ENCODE results near the gene IL9.
A peak's percentile ranks its signal among the peaks of the same experiment; 100 is the strongest.

The IL9 gene

DNA sequence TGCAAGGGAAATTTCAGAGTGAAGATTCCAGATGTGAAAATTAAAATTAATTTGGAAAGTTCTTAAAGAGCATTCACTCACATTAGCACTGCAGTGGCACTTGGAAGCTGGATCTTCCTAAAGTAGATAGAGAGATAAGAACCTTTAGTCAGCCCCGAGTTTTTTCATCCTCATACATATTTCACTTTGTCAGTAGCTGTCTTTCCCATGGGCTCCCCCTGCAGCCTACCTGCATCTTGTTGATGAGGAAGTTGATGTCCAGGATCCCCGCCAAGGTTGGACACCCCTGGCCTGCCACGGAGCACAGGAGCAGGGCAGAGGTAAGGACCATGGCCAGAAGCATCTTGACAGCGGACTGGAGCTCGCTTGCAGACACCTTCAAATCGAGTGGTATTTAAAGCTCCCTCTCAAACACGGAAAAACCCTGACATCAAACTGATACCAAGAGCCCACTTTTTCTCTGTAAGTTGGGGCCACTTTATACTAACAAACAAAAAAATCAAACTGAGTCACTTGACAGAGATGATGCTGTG is at the start of gene IL9:
TSS of gene IL9 (minus strand) at position 368 of the 533 bp plus-strand sequence. CDS start at position 343, 25 bp downstream.
- no peak for DNase-seq

DNA sequence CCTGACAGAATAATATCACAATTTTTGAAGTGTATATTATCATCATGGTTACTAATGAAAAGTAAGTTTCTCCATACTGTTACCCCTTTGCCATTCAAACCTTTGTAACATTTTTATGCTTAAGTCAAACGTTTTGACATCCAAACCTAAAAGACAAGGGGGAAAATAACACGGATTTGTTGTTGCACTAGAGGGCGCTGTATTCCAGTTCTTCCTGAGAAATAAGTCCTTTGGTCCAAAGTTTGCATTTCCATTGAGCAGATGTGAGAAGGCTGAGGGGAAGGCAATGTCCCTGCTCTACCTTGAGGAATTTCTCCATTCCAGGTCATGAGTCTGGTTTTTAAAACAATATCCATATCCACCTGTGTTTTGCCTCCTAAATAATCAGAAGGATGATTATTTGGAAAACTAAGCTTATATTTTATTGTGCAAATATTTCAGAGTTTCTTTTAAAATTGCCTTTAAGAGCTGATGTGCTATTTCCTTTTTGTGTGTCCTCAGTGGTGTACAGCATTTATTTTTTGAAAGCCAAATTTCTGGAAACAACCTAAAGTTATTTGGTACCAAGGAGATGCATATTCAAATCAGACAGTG is 49.4 kb upstream of the IL9 start:
- peak; percentile 51 for DNase-seq

DNA sequence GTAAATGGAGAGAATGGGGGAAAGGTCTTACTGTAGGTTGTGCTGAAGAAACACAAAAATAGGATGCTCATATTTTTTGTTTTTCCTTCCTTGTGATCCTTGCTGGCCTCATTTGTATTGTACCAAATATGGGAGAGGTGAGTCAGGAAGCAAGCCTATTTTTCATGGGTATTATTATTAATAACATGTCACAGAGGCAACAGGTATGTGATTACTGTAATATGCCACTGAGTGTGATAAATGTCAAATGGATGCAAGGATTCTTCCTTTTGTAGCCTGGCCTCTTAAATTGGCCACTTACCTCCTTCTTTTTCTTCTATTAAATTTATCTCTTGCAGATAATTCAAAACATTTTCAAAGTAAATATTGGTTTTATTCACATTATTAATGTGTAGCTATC is 48.9 kb upstream of the IL9 start:
- no peak for DNase-seq

DNA sequence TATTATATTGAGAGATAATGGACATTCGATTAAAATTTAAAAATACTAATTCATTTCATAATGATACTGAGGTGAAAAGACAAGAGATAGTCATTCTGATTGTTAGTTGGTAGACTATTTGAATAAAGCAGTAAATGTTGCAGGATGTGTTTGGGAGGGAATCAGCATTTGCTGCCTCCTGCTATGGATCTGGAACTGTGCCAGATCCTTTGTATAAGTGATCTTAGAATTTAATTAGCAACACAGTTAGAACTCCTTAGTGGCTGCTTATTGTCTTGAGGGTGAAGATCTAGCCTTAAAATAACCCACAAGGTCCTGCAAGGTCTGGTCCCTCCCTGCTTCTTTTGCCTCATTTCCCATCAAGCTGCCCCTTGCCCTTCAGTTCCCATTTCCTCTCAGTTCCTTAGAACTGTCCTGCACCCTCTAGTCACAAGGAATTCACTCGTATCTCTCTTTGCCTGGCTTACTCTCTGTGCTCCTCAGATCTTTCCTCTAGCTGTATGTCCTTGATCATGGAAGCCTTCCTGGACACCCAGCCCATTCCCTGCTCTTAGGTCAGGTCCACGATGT is 46.6 kb upstream of the IL9 start:
- no peak for DNase-seq

DNA sequence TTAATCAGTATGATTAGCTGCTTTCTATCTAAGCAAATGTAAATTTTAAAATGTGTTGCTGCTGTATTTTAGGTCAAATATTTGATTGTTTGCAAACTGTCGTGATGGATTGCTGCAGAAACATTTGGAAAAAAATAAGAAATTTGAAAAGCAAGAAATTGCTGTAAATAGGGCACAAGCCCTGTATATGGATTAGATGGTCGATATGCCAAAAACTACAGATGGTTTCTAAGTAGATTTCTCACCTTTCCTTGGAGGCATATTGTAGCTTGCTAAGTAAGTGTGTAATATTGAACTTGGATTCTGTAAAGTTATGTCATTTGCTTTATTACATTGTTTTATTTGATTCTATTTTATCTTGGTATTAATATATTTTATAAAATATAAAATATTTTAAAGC is 46.1 kb upstream of the IL9 start:
- DNase-seq, result no peak

DNA sequence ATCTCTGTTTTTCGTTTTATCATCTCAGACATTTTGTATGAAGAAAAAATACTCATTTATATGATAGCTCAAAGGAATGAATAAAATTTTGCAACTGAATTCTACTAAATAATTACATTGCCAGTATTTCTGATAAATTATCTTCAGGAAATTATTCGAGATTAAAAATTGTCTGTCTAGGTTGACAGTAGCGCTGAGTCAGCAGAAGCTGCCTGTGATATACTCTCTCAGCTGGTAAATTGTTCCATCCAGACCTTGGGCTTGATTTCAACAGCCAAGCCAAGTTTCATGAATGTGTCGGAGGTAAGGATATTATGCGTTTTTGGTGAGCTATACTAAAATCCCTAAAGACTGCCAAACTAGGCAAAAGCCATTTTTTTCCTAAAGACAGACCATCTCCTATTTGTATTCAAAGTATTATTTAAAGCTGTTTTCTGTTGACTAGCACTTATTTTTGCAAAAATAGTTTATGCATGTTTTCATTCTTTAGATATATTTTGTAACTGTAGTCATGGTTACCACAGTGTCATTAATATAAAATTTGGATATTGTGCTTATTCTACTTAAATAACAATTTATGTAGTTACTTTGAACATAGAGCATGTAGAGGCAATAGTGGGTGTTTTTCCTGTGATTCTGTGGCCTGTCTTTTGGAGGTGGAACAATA is 41.7 kb upstream of the IL9 start:
- DNase-seq, result no peak

DNA sequence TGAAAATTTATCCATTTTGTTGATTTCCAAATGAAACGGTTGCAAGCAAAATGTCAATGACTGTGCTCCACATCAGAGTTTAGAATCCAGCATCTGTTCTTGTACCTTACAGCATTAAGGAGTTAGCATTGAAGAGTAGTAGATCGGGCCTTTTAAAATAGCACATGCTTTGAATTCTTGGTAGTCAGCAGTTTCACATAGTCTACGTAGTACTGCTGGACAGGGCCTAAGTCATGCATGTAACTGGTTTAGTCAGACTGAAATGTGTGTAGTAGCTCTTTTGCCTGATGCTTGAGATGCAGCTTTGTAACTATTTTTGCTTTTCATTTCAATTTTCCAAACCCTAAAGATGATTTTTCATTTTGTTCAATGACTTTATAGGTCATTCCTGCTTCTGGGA is 39.3 kb upstream of the IL9 start:
- DNase-seq, result no peak

DNA sequence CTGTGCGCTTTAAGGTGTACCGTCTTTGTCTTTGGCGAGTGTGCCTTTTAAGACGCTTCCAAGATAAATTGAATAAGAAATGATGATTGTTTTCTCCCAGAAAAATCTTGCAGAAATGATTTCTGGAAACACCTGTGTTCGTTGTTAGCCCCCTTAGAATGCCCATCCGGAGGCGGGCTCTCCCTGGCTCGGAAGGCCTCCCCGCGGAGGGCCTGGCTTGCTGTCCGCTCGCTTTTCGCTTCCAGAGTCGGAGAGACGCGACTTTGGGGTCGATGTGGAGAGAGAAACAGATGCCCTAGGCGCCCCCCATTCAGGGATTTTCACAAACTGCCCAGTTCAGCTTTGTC is 35.3 kb upstream of the IL9 start:
- no peak for DNase-seq

DNA sequence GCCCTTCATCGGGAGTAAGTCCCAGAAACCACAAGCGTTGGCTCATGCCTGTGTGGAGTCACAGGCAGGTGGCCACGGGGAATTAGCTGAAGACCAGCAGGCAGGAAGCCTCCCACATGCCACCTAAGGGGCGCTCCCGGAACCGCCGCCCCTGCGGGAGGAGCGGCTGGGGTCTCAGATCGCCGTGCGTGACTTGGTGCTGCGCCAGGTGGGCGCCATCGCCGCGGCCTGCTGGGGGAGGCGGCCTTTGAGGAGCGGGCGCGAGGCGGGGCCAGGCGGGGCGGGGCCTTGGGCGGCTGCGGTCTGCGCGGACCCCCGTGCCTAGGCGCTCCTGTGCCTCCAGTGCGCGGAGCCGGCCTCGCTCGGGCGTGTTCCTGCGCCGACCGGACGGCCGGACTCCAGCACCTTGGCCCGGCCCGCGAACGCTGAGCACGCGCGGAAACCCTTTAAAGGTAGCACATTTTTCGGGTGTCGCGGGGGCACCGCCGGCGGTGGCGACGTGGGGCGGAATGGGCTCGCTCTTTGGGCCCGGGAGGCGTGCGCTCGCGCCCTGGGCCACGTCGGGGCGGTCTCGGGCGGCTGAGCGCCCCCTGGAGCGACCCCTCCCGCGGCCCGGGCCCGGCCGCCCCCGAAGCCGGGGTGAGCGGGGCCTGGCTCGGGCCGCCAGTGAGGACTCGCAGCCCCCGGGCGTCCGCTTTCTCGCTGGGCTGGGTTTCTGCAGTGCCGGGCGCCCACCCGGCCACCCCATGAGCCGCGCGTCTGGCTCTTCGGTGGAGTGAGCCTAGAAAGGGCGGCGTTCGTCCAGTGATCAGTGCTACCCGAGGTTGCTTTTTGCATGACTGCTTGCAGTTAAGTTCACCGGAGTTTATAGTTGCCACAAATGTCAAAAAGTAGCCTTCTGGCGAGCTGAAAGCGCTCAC is 34.6 kb upstream of the IL9 start:
- no peak for DNase-seq

DNA sequence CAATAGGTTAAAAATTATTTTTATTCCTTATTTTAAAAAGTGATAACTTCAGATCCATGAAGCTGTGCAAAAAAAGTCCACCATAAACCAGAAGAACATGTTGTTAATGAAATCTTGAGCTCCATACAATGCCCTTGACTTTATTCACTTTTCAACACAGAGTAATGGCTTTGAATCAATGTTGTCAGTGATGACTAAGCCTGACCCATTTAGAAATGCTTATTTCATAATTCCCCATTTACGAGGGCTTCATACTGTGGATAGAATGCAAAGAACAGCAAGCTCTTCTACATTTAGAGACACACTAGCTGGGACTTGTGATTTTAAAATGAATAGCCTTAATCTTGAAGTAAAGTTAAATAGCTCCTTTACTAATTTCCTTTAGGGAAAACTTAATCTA is 25.7 kb upstream of the IL9 start:
- DNase-seq, result no peak

DNA sequence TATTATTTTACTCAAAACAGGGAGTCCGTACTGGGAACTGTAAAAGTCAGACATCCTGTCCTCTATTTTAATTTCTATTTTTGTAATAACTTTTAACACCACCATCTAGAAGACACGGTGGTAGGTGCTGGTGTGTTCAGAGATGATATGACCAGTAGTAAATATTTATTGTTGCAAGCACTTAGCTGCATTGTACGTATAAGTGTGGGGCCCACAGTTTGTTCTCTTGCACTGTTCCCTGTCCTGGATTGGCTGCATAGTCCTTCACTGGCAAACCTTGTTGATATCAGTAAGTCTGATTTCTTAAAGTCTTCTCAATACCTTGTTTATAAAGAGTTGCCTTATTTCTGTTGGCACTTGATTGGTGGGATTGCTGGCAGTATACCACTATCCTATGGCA is 24.6 kb upstream of the IL9 start:
- no peak for DNase-seq

DNA sequence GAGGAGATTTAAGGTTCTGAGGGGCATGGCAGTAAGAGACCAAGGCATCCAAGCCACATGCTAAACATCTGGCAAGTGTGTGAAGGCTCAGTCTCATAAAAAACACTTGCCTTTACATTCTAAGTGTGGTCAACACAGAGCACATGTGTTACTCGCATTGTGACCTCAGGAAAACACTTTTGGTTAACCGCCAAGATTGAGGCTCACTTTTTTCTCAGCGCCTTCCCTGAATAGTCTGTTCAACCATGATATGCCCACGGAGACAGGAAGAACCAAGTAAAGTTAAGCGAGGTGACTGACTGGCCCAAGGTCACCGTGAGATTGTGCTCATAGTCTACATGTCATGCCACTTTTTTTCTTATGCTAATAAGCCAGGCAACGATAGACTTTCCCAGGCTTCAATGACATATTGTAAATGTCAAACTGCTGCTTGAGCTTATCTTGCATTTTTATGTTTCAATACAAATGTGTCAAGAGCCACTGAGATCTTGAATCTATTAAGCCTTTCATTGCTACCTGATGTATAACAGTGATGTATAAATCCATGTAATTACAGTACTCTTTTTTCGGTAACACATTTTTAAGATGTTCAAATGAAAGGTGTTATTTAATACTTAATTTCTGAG is 21.1 kb upstream of the IL9 start:
- DNase-seq, result peak; percentile 11

DNA sequence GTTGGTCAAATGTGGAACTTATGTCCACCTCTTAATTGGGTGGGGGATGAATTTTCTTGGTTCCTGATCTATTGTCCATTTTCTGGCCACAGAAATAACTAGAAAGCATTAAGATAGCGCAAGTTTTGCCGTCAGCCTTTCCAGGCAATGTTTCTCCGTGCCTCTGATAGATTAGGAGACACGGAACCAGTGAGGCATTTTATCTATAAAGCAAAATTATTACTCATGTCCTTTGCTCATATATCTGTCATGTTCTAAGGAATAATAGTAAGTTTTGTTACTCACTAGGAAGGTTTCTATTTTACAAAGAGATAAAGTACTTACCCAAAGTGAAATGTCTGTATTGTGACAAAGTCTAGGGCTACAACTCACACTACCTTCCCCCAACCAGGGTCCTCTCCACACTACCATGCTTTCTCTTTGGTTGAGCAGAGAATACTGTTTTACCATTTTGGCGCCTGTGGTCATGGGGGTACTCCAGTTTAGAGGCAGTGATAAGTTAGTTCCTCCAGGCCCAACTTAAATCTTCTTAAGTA is 19.9 kb upstream of the IL9 start:
- DNase-seq, result no peak

DNA sequence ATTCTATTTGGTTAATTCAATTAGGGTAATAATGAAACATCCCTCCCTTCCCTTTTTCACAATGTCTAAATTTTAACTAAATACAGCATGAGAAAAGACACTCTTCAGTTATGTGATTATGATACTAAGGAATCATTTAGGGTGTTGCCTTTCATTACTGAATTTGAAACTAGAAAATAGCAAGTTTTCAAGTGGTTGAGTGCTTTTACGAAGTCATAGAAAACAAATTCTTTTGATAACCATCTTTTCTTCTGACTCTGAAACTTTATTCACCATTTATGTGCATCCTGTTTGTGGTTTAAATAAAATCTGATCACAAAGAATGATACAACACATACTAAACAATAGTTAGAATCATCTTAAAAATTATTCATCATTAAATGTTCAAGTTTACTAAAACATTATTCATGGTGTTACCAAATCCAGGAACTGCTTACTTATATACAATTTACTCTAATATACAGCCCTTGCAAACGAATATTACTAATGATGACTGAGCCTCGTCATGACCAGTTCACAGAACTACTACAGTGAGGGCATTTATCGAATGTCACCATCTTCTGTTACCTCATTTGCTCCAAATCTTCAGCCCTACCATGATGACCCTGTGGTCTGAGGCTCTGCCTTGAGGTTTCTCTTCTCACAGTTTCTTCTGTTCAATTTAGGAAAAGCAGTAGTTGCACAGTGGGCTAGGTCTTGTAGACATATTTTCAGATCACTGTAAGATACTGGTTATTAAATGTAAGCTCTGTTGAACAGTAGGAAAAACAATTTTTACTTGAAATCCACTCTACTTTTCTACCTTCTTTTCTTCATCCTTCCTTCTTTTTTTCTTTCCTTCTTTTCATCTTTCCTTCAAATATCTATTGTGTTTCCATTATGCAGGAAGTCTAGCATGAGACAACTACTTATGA is 18.3 kb upstream of the IL9 start:
- DNase-seq, result no peak

DNA sequence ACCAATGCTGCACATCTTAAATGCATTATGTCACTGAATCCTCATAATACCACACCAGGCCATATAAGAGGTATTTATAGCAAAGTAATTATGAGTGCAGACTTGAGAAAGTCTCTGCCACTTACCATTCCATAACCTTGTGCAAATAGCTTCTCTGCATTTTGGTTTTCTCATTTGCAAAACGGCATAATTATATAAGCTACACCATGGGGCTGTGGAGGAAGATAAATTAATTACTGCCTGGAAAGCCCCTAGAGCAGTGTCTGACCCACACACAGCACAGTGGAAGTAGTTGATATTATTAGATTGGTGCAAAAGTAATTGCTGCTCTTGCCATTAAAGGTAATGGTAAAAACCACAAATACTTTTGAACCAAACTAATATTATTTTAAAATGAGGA is 9.5 kb upstream of the IL9 start:
- no peak for DNase-seq

DNA sequence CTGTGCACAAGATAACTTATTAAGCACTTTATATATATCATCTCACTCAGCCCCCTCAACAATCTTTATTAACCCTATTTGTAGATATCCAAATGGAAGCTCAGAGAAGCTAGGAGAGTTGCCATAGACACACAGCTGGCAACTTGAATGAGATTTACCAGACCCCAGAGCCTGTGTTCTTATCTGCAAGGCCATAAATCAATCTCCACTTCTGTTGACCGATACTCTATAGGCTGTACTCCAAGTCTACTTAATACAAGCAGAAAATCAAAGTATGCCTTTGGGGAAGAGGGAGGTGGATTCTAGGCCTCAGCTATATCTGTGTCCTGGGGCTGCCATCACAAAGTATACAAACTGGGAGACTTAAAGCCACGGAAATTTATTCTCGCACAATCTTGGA is 6.0 kb upstream of the IL9 start:
- DNase-seq, result no peak

DNA sequence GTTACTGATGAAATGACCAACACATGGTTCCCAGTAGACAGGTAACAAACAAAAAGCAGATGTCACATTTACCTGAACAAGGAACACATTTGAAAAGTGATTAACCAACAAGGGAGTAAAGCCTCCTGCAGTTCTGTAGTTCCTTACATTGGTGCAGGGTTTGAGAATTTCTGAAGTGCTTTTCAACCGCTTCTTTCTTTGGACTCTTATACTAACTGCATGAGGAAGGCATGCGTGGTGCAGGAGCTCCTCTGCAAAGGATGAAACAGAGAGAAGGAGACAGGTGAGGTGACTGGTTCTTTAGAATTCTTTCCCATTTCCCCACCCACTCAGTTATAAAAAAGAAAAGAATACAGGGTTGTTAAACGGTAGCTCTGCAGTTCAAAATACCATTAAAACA is 4.6 kb upstream of the IL9 start:
- no peak for DNase-seq

DNA sequence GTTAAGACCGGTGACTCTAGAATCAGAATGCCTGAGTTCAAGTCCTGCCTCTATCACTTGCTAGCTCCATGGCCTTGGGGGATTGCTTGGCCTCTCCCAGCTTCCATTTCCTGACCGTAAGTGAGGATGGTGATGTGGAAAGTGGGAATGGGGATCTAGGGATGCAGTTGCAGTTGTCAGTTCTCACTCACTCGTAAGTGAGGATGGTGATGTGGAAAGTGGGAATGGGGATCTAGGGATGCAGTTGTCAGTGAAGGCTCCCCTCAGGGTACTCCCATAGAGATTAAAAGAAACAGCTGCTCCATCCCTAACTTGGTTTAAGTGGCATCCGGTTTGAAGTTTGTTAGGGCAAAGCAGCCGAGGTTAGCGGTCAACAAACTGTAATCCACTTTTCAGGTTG is 3.0 kb upstream of the IL9 start:
- DNase-seq, result no peak

DNA sequence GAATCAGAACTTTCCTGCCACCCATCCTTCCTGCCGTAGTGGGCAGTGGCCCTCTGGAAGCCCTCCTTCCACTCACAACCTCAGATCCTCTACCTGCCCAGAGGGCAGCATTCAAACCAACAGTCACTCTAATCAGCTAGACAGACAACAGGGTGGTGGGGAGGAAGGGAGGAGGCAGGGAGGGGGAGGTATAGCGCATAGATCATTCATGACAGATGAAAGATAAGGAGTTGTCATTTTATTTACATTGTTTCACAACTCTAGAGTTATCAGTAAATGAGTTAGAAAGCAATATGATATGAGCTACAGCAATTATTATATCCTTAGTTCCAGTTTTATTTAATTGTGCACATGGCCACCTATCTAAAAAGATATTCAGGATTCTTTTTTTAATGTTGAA is 852 bp downstream of the IL9 start:
- DNase-seq, result no peak

DNA sequence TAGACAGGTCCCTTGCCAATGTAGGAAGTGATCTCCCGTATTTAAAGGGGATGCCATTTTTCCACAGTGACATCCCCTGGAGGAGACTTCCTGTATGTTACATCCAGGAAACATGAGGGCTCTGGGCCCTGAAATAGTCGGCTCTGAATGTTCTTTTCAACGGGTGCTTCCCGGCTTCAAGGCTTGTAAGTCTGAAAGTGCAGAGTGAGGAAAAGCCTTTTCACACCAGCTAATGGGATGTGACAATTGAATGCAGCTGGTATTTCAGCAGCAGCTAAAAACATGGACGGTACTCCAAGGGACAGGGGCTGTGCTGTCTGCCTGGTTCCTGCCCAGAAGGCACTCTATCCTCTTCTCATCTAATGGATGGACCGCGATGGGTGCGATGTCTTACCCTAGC is 1.4 kb downstream of the IL9 start:
- DNase-seq, result no peak

DNA sequence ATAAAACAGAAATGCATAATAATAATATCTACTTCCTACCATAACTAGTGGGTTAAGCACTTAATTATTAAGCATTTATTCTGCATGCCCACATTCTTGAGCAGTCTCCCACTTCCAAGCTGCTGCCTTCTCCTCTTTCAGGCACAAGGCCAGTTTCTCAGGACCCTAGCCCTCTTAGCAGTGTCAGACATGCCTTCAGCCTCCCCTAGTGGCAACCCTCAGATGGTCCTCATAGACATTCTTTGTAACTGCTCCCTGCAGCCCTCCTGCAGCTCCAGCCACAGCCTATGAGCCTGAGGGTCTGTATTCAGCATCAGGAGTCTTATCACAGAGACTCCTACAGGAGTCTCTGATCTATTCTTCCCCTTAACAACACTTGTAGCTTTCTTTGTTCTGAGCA is 3.9 kb downstream of the IL9 start:
- DNase-seq, result no peak

DNA sequence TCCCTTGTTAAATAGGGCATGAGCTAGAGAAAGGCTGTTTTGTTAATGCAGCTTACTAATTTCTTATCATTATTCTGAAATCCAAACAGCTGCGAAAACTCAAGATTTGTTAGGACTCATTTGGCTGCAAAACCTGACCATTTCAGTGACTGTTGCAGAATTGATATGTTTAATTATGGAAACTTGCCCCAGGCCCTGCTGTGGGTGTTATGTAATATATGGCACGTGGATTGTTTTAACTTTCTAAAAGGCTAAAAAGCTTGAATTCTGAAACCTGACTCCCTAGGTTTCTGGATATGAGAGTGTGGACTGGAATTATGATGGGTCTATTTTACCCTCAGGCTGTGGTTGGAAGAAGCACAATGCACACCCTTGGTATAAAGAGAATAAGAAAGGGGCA is 4.4 kb downstream of the IL9 start:
- DNase-seq, result no peak
